Activated T-helper 1 cell treated with Interleukin-2 at 50 U/mL for 16 hours (primary cell): ENCODE measurements around the gene WDR64.

Experiments
- DNase-seq: peaks from one replicate; pipeline ENCODE4 v3.0.0-alpha.2; 2020; ENCODE audit warnings: low read depth

The WDR64 gene

DNA sequence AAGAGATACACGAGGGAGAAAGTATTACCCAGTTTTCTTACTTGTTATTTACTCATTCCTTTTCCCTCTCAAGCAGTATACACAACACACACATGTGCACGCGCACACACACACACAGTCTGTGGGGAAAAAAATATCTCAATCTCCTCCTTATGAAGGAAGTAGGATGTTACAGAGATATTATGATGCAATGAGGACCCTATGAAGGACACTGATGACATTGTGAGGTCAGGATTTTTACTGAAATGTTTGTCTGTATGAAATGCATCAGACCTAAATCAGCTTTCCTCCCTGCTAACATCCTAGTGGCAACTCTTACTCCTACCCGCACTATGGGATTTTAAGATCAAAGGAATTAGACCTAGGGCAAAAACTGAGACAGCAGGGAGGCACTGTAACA lies at the start of gene WDR64:
TSS of gene WDR64 (plus strand) at position 270 of the 400 bp plus-strand sequence. CDS start 204 bp downstream, outside the sequence.
- no peak for DNase-seq

DNA sequence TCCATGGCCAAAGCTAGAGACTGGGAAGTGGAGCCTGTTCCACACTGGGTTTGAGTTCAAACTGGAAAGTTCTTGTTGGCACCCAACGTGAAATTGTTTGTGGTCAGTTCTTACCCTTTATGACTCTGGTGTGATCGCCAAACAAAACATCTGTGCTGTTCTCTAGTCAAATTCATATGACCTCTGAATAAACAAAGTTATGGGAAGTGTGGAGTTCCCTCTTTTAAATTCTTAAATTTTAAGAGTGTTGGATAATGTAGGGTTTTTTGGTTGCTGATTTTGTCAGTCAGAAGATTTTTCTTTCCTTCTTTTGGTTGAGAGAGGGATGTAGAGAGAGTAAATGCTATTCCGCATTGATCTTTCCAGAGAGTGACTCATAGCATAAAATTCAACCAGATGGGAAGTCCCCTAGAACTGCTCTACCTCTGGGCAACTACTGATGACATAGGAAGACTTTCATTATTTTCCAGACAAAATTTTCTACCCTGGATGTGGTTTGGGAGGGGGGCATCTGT lies 48.3 kb upstream of the WDR64 start:
- no peak for DNase-seq

DNA sequence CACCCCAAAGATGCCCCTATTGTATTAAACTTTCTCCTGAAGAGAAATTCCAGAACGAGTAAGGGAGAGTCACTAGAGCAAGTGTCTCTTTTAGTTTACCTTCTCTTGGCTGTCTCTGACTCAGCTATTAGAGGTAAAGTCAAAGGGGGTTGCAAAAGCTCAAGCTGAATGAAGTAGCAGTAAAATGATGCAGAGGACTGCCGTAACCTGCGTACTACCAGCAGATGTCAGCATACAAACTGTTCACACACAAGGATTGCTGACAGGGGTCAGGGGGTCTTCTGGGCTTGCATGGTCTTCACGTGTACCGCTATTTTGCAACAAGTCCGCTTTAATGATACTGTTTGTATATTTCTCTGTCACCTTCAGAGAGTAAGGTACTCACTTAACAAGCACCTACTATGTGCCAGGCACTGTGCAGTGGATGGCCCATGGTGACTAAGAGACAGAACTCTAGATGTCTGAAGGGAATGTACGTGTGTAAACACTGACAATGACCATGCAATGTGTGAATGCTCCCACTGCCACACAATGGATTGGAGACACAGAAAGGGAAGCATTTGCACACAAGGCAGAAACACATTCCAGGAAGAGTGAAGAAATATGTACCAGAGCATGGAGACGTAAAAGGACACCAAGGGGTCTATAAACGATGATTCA lies 46.8 kb upstream of the WDR64 start:
- no peak for DNase-seq

DNA sequence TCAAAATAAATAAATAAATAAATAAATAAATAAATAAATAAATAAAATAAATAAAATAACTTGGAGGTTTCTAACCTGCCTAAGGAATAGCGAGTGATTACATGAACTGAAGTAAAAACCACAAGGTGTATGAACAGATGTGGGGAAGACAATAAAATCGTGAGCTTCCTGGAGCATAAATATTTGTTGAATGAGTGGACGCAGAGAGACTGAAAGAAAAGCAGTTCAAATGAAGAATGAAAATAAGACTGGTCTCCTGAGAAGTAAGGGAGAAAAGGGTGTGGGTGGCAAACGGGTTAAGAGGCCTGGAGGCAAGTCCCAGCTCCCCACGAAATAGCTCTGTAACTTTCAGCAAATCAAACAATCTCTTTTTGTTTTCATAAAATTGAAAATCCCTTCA lies 45.5 kb upstream of the WDR64 start:
- no peak for DNase-seq

DNA sequence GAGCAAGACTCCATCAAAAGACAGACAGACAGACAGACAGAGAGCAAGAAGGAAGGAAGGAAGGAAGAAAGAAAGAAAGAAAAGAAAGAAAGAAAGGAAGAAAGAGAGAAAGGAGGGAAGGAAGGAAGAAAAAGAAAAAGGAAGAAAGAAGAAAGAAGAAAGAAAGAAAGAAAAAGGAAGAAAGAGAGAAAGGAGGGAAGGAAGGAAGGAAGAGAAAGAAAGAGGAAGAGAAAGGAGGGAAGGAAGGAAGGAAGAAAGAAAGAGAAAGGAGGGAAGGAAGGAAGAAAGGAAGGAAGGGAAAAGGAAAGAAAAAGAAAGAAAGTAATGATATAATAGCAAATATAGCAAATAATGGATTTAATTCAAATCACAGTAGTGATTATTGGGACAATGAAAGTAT lies 44.6 kb upstream of the WDR64 start:
- DNase-seq: no peak

DNA sequence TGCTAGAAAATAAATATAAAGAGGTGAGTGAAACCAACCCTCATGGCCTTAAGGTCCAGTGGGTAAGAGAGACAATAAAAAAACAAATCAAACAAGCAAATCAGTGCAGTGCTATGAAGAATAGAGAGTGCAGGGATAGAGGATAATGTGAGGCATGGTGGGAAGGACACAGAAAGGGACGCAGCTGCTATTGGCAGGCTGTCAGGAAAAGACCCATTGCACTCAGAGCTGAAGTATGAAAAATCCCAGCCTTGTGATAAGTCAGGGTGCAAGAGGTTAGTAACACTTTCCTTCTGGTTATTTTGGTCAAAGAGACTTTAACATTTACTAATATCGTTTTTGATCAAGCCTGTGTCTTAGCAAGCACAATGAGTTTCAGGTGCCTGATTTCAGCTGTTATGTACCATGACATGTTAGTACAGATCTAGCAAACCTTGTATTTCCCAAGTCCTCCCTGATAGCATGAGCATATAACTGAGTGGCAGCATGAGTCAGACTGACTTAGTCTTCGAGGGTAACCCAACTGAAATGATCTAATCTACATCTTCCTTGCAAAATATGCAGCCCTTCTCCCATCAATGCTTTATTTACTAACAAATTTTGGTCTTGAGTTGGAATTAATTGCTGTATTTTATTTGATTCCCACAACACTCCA lies 43.6 kb upstream of the WDR64 start:
- DNase-seq: no peak

DNA sequence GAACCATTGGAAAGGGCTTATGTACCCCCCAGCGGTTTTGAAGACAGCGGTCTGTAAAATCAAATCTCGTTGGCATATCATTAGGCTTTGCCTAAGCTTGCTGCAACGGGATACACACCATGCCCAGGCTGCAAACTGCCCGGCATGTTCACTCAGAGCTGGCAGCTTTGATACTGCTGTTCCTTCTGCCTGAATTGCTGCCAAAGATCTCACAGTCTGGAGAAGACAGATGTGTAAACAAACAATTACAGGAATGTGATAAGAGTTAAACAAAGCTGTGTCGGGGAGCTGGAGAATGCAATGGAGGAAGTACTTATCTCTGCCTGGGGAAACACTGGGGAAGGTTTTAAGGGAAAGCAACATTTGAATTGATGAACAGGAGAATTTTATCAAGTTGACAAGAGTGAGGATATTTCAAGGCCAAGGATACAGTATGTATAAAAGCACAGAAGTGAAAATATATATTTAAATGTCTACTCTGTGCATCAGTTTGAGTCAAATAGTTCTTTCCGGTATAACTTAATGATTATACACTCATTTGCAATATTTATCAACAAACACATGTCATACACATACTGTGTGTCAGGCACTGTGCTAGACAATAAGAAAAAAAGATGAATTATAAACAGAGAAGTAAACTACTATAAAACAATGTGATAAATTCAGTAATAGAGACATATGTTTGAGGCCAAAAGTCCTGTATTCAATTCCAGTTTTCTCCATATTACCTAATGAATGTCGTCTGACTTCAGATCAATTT lies 41.8 kb upstream of the WDR64 start:
- DNase-seq: no peak

DNA sequence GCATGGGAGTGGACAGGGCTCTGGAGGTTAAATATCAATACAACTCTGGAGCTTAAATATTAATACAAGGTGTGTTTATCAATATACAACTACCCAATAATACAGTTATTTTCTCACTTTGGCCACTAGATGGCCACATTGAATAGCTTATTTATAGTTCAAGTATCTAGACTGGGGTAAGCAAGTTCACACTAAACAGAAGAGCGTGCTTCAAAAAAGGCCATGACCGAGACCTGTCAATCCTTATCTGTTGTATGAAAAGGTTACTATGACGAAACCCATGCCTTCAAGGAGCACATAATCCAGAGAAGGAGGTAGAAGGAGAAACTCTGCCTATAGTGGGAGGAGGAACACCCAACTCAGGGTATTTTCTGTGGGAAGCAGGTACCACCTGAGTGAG lies 41.0 kb upstream of the WDR64 start:
- no peak for DNase-seq

DNA sequence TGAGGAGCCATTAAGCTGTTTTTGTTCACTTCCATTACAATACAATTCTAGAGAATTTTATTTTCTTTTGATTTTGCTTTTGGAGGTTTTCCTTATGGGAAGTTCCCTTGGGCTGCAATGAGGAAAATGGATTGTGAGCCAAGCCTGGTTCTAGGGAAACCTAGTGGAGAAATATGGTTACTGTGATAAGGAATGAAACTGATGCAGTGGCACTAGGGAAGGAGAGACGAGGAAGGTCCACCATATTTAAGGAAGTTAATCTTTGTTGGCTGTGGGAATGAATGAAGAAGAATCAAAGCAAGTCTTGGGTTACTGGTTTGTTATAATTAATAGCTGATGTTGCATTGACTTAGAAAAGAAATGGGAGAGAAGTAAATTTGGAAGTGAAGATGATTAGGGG lies 40.3 kb upstream of the WDR64 start:
- DNase-seq: no peak

DNA sequence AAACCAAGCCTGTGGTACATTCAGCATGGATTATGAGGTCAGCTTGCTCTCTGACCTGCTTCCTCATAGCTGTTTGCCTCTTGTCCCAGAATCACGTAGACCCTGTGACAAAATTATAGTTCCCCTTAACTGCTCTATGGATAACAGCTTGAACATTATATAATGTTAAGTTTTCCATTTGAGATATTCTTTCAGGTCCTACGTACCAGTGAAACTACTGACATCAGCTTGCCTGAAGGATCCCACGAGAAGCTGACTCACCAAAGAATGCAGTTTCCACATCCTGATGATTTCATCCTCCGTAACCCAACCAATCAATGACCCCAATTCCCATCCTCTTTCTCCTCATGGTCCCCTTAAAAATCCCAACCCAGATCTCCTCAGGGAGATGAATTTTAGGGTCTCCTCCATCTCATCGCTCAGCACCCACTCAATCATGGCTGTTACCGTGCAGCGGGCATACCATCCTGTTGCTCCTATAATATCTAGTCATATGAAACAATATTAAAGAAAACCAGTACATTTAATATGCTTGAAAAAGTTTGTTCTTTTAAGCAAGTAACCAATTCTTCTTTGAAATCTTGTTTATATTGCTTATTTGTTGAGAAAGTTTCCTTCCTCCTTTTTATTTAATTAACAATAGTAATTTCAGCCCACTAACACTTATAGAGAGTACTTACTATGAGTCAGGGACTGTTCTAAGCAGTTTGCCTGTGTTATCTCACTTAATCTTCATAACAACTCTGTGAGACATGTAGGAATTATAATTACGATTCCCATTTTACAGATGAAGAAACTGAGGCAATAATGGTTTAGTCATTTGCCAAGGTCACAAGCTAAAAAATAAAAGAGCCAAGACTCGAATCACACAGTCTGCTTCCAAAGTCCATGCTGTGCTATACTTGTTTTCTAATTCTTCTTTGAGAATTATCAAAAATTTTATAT lies 39.3 kb upstream of the WDR64 start:
- no peak for DNase-seq

DNA sequence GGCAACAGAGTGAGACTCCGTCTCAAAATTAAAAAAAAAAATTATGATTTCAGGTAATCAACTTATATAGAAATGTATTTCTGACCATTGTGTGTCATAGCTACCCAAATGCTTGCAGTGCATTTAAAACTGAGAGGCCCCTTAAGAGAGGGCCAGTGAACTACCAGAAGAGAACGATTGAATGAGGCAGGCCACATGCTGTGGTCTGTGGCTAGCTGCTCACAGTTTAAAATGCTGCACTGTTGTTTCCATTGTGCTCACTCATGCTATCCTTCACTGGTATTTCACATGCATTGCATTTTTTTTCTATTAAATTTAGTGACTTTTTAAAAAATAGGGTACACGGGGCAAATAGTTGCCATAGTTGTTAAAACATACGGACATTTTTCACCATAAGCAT lies 37.9 kb upstream of the WDR64 start:
- no peak for DNase-seq

DNA sequence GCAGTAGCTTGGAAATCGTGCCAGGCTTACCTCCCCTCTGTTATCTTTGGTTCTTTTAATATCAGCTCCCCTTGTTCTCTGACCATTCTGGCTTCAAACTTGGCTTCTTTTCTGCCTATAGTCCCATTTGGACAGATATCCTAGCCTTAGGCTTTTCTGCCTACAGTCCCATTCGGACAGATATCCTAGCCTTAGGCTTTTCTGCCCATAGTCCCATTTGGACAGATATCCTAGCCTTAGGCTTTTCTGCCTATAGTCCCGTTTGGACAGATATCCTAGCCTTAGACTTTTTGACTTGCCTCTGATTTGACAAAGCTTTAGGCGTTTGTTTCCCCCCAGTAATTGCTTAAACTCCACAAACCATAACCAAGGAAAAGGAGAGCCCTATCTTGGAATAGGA lies 37.5 kb upstream of the WDR64 start:
- DNase-seq: no peak

DNA sequence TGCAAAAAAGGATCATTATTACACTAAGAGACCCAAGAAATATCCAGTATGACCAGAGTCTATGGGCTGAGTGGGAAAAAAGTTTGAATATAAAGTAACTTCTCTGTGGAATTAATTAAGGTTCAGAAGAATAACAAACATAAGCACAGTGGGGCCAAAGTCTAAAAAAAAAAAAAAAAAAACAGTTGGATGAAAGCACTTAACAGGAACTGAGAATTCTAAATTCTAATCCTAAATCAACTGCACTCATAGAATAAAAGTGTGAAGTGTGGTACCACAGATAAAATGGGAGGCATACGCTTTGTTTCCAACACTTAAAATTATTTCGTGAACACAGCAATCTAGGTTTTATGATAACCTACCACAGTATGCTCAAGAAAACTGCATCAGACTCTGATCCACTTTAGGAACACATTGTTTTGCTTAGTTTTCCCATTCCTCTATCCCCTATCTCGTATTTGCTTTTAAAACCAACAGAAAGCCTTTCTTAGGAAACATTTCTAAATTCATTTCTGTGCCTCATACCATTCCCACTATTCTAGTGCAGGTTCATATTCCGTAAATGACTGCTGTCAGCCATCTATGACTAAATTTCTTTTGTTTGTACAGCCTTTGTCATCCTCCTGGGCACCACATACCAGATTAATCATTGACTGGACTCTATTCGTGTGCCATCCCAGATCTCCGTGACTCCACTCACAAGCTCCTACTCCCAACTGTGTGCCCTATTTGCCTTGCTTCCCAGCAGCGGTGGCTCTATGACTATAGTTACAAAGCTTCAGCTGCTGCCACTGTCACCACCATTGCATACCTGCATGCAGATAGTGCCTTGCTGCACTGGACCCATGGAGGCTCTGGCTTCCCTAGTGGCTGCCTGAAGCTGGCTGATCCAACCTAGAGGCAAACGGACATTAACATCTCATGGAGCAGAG lies 36.8 kb upstream of the WDR64 start:
- DNase-seq: no peak

DNA sequence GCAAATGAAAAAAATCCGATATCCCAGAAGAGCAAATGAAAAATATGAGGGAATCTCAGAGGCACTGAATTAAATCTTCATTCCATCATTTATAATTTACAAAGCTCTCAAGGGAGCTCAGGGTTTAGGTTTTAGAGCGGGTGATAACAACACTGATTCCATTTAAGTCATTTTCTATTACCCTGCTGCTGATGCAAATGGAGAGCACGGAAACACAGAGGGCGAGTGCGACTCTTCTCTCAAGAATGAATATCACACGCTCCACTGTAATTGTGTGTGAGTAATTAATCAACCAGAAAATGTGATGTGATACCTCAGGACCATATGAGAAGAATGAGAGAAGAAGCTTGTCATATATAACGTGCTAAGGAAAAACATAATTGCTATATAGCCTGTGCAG lies 34.7 kb upstream of the WDR64 start:
- no peak for DNase-seq

DNA sequence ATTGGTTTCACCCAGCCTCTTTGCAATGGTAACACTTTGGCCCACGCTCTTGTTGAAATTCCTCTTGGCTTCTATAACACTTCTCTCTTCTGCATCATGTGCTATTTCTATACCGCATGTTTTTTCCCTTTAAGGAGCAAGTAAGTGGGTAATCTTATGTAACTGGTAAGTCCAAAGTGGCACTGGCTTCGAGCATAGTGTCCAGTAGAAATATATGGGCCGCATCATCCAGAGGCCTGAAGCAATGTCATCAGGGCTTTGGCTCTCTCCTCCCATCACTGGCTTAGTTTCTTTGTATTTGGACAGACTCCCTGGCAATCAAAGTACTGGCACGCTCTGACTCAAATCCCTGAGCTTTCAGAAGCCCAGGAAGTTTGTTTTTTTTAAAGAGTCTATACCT lies 29.4 kb upstream of the WDR64 start:
- no peak for DNase-seq

DNA sequence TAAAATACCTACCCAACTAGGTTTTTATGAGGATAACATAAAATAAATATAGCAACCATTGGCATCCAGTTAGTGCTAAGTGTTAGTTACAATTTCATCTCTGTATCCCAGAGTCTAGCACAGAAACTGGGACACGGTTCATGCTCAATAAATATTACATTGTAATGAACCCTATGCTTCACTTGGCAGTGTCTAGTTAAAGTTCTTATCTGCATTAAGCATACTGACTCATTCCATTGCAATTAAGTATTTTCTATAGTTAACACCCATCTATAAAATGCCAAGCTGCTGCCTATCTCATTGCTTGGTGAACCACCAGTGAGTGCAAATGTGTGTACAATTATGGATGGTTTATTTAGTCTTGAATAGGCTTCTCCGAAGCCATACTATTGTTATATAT lies 27.1 kb upstream of the WDR64 start:
- no peak for DNase-seq

DNA sequence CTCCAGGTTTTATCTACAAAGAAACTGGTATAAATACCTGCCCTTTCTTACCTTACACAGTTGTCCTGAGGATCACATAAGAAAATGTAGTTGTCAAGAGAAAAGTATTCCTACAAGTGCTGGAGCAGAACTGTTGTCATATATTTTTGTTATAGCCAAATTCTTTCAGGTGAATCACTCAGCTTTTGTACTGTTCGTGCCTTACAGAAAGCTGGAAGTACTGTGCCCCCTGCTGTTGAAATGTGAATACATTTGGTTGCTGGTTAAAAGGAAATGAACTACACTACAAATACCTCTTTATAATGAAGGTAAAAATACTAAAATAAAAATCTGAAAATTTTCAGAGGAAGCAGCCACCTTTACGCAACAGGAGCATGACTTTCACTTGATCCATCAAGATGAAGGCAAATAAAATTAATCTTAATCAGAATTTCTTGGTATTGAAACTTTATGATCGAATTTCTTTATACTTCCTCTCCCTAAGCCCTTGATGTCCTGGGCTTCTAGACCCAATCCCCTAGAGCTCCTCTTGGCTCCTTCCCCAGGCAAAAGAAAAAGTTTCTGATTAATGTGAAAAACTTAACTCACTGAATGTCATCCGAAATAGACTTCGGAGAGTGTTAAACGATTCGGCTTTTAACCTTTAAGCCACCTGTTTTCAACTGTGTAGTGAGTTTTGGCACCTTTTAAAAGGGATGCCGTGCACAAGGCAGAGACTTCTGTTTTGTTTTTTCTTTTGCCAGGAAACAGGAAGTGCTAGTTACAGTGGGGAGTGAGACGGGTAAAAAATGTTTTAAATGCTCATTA lies 24.4 kb upstream of the WDR64 start:
- DNase-seq: no peak

DNA sequence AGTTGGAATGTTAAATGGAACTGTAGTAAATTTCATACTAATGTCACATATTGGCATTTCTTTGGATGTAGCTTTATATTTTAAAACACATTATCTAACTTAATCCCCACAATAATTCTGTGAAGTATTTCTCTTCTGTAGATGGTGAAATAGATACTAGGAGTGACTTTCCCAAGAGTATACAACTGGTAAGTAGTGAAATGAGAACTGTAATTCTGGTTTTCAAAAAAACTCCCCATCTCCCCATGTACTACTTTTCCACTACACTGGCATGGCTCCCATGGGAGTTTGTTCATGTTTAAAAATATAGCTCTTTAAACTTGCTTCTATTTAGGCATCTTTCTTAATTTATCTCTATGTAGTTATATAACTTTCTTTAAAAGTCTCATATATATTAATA lies 22.1 kb upstream of the WDR64 start:
- DNase-seq: no peak

DNA sequence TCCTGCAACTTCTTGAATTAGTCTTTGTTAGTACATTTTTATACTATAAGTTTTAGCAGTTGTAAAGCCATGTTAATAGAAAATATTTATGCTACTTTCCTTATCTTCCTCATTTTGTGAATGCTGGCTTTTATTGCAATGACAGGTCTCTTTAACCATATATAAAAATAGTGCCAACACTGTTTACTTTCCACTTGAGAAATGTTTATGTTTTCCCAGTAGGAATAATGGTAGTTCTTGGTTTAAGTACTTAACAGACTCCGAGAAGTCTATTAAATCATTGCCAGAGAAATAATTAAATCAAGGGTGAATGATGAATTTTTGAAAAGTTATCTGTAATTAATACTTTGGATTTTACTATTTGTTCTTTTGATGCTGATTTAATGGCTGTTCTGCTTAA lies 21.6 kb upstream of the WDR64 start:
- no peak for DNase-seq

DNA sequence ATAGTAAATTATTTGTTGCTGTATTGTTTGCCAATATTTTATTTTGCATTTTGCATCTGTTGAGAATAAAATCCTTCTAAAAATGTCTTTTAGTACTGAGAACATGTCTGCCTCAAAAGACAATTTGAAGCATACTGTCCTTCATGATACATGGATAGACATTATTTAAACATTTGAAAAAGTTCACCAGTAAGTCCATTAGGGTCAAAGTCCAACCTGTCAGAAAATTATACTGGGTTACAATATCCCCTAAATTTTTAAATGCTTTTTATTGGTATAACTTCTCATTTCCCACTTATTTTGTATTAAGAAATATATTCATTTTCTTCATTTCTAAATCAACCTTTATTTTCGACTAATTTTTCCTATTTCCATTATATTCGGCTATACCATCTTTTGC lies 21.2 kb upstream of the WDR64 start:
- DNase-seq: no peak
